NB4 (cell line): ENCODE data around the gene FTO.

ENCODE experiments used
- DNase-seq: peaks from one replicate; pipeline ENCODE4 v3.0.0; 2010; ENCODE audit warnings: low read depth
- H3K4me3 ChIP-seq: one replicate; pipeline ENCODE4 v1.5.1; 2011; ENCODE audit warnings: mild to moderate bottlenecking, low read depth, low read length, moderate library complexity
- MYC ChIP-seq: IDR thresholded peaks from 2 replicates; pipeline ENCODE4 v1.6.1; 2011; ENCODE audit warnings: low read depth, low read length
- POLR2A ChIP-seq: IDR thresholded peaks from 2 replicates; pipeline ENCODE4 v1.6.1; 2011; ENCODE audit warnings: mild to moderate bottlenecking; ENCODE audit not compliant: insufficient read length; ENCODE audit errors: extremely low read depth
- TF ChIP-seq, protein P1 (sequence below): IDR thresholded peaks from one replicate; pipeline ENCODE4 v1.5.1; 2012; ENCODE audit warnings: low read depth, low read length
- TF ChIP-seq, protein P2 (sequence below): IDR thresholded peaks from 2 replicates; pipeline ENCODE4 v1.6.1; 2011; ENCODE audit warnings: low read depth, low read length

Gene FTO

GRCh38 chr16:54125751-54126655 lies 422.0 kb downstream of the FTO start:
- no peak overlapping the region for H3K4me3 ChIP-seq
- peak; percentile 51 for DNase-seq
- TF ChIP-seq POLR2A (no peak), MYC (no peak)
- TF ChIP-seq, protein P1, sequence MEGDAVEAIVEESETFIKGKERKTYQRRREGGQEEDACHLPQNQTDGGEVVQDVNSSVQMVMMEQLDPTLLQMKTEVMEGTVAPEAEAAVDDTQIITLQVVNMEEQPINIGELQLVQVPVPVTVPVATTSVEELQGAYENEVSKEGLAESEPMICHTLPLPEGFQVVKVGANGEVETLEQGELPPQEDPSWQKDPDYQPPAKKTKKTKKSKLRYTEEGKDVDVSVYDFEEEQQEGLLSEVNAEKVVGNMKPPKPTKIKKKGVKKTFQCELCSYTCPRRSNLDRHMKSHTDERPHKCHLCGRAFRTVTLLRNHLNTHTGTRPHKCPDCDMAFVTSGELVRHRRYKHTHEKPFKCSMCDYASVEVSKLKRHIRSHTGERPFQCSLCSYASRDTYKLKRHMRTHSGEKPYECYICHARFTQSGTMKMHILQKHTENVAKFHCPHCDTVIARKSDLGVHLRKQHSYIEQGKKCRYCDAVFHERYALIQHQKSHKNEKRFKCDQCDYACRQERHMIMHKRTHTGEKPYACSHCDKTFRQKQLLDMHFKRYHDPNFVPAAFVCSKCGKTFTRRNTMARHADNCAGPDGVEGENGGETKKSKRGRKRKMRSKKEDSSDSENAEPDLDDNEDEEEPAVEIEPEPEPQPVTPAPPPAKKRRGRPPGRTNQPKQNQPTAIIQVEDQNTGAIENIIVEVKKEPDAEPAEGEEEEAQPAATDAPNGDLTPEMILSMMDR: no peak
- TF ChIP-seq, protein P2, sequence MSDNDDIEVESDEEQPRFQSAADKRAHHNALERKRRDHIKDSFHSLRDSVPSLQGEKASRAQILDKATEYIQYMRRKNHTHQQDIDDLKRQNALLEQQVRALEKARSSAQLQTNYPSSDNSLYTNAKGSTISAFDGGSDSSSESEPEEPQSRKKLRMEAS: no peak

- TF ChIP-seq MYC (no peak), POLR2A (no peak)
- TF ChIP-seq, protein P1: no peak
- TF ChIP-seq, protein P2: no peak
- no peak for DNase-seq
Measured at GRCh38 chr16:54126907-54127306, 423.0 kb downstream of the FTO start.

GRCh38 chr16:54128629-54129234 lies 424.8 kb downstream of the FTO start:
- no peak overlapping the region for H3K4me3 ChIP-seq
- TF ChIP-seq, protein P2: no peak
- DNase-seq: no peak

More at GRCh38 chr16:54126907-54127306, 423.0 kb downstream of the FTO start:
- H3K4me3 ChIP-seq: no peak overlapping the region

DNA sequence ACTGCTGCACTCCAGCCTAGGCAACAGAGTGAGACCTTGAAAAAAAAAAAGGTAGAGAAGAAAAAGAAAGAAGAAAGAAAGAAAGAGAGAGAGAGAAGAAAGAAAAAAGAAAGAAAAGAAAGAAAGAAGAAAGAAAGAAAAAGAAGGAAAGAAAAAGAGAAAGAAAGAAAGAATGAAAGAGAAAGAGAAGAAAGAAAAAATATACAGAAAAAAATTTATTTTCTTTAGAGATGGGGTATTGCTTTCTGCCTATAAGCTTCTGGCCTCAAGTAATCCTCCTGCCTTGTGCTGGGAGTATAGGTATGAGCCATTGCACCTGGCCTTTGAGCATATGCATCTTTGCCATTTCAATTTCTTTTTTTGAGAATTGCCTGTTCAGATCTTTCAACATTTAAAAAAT lies 425.9 kb downstream of the FTO start:
- DNase-seq: no peak
- H3K4me3 ChIP-seq: no peak overlapping the region
- TF ChIP-seq POLR2A (no peak), MYC (no peak)
- TF ChIP-seq, protein P2: no peak
- TF ChIP-seq, protein P1: no peak

DNA sequence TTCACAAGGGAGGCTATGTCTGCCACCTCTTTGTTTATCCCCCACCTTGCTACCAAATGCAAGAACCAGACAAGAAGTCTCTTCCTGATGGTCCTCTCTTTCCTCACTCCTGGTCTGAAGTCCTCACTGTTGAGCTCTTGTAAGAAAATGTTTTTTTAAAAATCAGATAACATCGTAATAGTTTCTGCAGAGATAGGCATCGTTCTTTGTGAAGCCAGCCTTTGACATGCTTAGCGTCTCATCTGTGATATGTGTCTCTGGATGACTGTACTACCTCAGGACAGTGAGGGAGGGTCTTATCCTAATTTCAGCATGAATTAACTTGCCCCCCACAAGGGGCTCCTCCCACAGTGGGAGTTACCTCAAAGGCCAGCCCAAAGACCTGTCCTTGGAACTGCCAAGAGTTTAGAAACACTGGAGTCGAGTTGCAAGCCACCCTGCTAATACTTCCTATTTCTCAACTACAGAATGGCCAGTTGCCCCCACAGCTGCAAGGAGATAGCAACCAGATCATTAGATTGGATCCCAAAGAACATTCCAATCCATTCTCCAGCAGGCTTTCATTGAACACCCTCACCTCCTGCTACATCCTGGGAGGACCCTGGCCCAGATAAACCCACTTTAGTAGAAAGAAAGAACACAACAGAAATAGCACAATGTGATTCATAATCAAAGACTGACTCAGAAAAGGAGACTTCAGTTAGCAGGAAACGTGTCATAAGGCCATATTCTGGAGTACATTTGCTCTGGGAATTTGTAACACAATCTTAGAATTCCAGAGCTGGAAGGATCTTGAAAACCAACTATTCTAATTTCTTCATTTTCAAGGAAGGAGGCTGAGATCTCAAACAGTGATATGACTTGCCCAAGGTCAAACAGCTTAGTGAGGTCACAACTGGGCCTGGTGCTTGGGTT lies 431.7 kb downstream of the FTO start:
- no peak overlapping the region for H3K4me3 ChIP-seq
- TF ChIP-seq, protein P2: 0 out of 2 replicates have a peak, but pooled peaks have one; percentile 19
- TF ChIP-seq MYC (no peak), POLR2A (peak; percentile 18)
- peak; percentile 89 for DNase-seq

DNA sequence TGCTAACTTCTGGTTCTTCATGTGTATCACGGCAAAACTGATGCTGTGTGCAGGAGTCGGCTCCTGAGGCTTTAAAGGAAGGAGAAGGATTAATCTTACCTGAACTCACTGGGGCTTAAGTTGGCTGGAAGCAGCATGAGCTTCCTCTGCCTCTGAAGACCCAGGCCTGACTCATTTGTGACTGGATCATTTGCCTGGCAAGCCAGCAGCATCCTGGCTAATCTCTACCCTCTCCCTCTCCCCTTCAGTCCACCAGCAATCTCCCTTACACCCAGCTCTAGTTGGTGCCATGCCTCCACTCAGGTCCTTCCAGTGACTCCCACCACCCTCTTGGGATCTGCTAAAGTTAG lies 432.3 kb downstream of the FTO start:
- DNase-seq: peak; percentile 58
- no peak overlapping the region for H3K4me3 ChIP-seq
- TF ChIP-seq, protein P1: no peak
